Mesendoderm (in vitro differentiated cells): Measurements from ENCODE around the gene IGSF9B.

Experiments
- DNase-seq: peaks from one replicate; pipeline ENCODE4 v3.0.0; 2013
- H2AK5ac ChIP-seq: 2 replicates; pipeline ENCODE4 v1.6.1; 2013; ENCODE audit warnings: low read length, inconsistent platforms
- H2BK120ac ChIP-seq: 2 replicates; pipeline ENCODE4 v1.6.1; 2013; ENCODE audit warnings: low read depth, mild to moderate bottlenecking, low read length, moderate library complexity, mixed read lengths
- H2BK15ac ChIP-seq: replicated peaks from 2 replicates; pipeline ENCODE4 v1.6.1; 2013; ENCODE audit warnings: low read depth, mild to moderate bottlenecking, moderate library complexity
- H2BK5ac ChIP-seq: 2 replicates; pipeline ENCODE4 v1.6.1; 2013; ENCODE audit warnings: low read length, inconsistent platforms
- H3K18ac ChIP-seq: 2 replicates; pipeline ENCODE4 v1.6.1; 2013; ENCODE audit warnings: mild to moderate bottlenecking, low read length, mixed read lengths
- H3K23ac ChIP-seq: one replicate; pipeline ENCODE4 v1.6.1; 2013; ENCODE audit warnings: low read length
- H3K27ac ChIP-seq: 2 replicates; pipeline ENCODE4 v1.5.1; 2013; ENCODE audit warnings: low read depth, mild to moderate bottlenecking, inconsistent platforms, low read length, moderate library complexity
- H3K27me3 ChIP-seq: 2 replicates; pipeline ENCODE4 v1.6.1; 2013; ENCODE audit warnings: low read length, control low read depth, mild to moderate bottlenecking, inconsistent platforms; ENCODE audit not compliant: insufficient read depth, poor library complexity
- H3K36me3 ChIP-seq: 2 replicates; pipeline ENCODE4 v1.6.1; 2013; ENCODE audit warnings: low read length, inconsistent platforms; ENCODE audit not compliant: control insufficient read depth, insufficient read depth
- H3K4ac ChIP-seq: one replicate; pipeline ENCODE4 v1.6.1; 2013; ENCODE audit warnings: low read depth, mild to moderate bottlenecking, low read length, moderate library complexity
- H3K4me1 ChIP-seq: 2 replicates; pipeline ENCODE4 v1.6.1; 2013; ENCODE audit warnings: low read depth, low read length, inconsistent platforms; ENCODE audit not compliant: control insufficient read depth
- H3K4me2 ChIP-seq: 2 replicates; pipeline ENCODE4 v1.6.1; 2013; ENCODE audit warnings: low read length
- H3K4me3 ChIP-seq: 2 replicates; pipeline ENCODE4 v1.5.1; 2013; ENCODE audit warnings: mild to moderate bottlenecking, low read length
- H3K56ac ChIP-seq: one replicate; pipeline ENCODE4 v1.6.1; 2013; ENCODE audit warnings: low read length
- H3K79me1 ChIP-seq: 2 replicates; pipeline ENCODE4 v1.6.1; 2013; ENCODE audit warnings: low read length, inconsistent platforms
- H3K79me2 ChIP-seq: 2 replicates; pipeline ENCODE4 v1.6.1; 2013; ENCODE audit warnings: mild to moderate bottlenecking, low read length; ENCODE audit not compliant: control insufficient read depth, insufficient read depth
- H3K9ac ChIP-seq: 2 replicates; pipeline ENCODE4 v1.6.1; 2013; ENCODE audit warnings: low read length, inconsistent platforms
- H4K5ac ChIP-seq: one replicate; pipeline ENCODE4 v1.6.1; 2013; ENCODE audit warnings: low read length
- H4K8ac ChIP-seq: one replicate; pipeline ENCODE4 v1.6.1; 2013; ENCODE audit warnings: low read depth, mild to moderate bottlenecking, control low read depth, low read length, moderate library complexity
- WGBS: extraction: QIAGEN DNeasy Blood & Tissue Kit; methylation state at CpG from one replicate; pipeline ENCODE4 v1.1.7; 2013; ENCODE audit warnings: low lambda C conversion rate, missing lambda C conversion rate; ENCODE audit not compliant: insufficient coverage; ENCODE audit errors: extremely low coverage; 5-methylcytosine and 5-hydroxymethylcytosine counted together

Gene IGSF9B

DNA sequence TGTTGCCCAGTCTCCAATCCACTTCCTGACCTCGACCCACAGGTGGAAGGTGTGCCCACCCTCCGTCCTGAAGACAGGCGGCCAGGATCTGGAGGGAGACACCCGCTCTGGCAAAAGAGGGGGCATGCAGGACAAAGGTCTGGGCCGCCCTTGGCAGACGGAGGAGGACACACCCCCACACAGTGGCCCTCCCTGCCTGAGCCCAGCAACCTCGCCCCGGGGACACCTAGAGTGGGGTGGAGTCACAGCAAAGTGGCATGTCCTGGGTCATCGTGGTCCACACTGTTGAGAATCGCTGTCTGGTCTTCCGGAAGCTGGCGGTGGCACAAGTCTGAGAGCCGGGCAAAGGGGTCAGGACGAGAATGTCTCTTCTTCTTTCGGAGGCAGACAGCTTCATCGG, 47.9 kb downstream of the IGSF9B start:
- no CpG with 5 or more reads among the region's 16 CpGs for WGBS
- no peak overlapping the region for H2BK5ac ChIP-seq
- H2BK120ac ChIP-seq = no peak overlapping the region
- no peak overlapping the region for H3K4ac ChIP-seq
- H2AK5ac ChIP-seq = no peak overlapping the region
- no peak overlapping the region for H2BK15ac ChIP-seq
- H3K27ac ChIP-seq = no peak overlapping the region
- no peak overlapping the region for H3K23ac ChIP-seq
- H3K36me3 ChIP-seq = no peaks in the 10 kb centered on the region
- no peak overlapping the region for H3K4me3 ChIP-seq
- no peaks in the 10 kb centered on the region for H3K79me2 ChIP-seq
- H3K4me1 ChIP-seq = no peaks in the 10 kb centered on the region
- DNase-seq = no peak
- H4K8ac ChIP-seq = no peak overlapping the region
- H3K27me3 ChIP-seq = no peaks in the 10 kb centered on the region
- H3K56ac ChIP-seq = no peak overlapping the region
- H3K4me2 ChIP-seq = no peak overlapping the region
- no peak overlapping the region for H3K18ac ChIP-seq
- H3K79me1 ChIP-seq = no peaks in the 10 kb centered on the region
- no peak overlapping the region for H4K5ac ChIP-seq
- H3K9ac ChIP-seq = no peak overlapping the region

DNA sequence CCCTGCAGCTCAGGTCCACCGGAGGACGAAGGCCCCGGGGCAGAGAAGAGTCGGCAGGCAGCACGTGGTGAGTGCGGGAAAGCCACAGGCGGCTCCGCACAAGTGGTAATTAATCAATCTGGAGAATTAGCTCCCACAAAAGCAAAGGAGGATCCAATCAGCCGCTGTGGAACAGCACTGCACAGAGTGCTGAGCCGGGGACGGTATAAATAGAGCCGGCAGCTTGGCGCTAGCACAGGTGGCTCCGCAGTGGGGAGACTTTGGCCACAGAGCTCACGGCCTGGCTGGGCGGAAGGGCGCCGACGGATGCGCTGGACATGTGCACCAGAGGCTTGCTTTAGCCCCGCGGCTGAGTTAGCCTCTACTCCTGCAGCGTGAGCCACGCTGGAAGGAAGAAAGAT, 48.9 kb downstream of the IGSF9B start:
- no peak for DNase-seq
- H3K4me3 ChIP-seq = no peak overlapping the region
- H4K8ac ChIP-seq = no peak overlapping the region
- no peak overlapping the region for H4K5ac ChIP-seq
- no peaks in the 10 kb centered on the region for H3K27me3 ChIP-seq
- no peak overlapping the region for H3K4me2 ChIP-seq
- no peak overlapping the region for H3K4ac ChIP-seq
- H3K79me2 ChIP-seq = no peaks in the 10 kb centered on the region
- no CpG with 5 or more reads among the region's 24 CpGs for WGBS
- H2BK5ac ChIP-seq = no peak overlapping the region
- H3K23ac ChIP-seq = no peak overlapping the region
- H3K4me1 ChIP-seq = no peaks in the 10 kb centered on the region
- H3K18ac ChIP-seq = no peak overlapping the region
- no peaks in the 10 kb centered on the region for H3K36me3 ChIP-seq
- no peak overlapping the region for H2BK120ac ChIP-seq
- H2AK5ac ChIP-seq = no peak overlapping the region
- H2BK15ac ChIP-seq = no peak overlapping the region
- H3K56ac ChIP-seq = no peak overlapping the region
- H3K79me1 ChIP-seq = no peaks in the 10 kb centered on the region
- H3K27ac ChIP-seq = no peak overlapping the region
- no peak overlapping the region for H3K9ac ChIP-seq

DNA sequence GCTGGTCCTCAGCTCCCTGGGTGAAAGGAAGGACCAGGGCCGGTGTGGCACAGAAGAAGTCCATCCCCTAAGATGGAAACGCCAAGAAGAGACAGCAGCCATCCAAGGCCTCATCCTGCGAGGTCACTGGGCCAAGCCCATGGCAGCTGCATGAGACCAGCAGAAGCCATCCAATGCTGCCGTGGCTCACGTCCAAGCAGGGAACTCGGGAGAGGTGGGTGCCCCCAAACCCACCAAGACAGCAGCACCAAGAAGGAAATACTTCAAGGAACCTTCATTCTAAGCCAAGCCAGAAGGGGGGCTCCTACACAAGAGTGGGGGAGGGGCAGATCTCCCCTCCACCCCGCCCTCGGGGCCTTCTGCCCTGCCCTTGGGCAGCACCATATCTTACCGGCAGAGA, 49.6 kb downstream of the IGSF9B start:
- H2BK5ac ChIP-seq = no peak overlapping the region
- no peak overlapping the region for H3K4ac ChIP-seq
- H4K8ac ChIP-seq = no peak overlapping the region
- H2BK15ac ChIP-seq = no peak overlapping the region
- no peak overlapping the region for H3K4me2 ChIP-seq
- no peaks in the 10 kb centered on the region for H3K36me3 ChIP-seq
- no peak overlapping the region for H3K56ac ChIP-seq
- no peak overlapping the region for H3K23ac ChIP-seq
- no peak overlapping the region for H4K5ac ChIP-seq
- H2BK120ac ChIP-seq = no peak overlapping the region
- H2AK5ac ChIP-seq = no peak overlapping the region
- DNase-seq = no peak
- no peak overlapping the region for H3K18ac ChIP-seq
- no peaks in the 10 kb centered on the region for H3K4me1 ChIP-seq
- WGBS = no CpG with 5 or more reads among the region's 9 CpGs
- H3K79me1 ChIP-seq = no peaks in the 10 kb centered on the region
- H3K27ac ChIP-seq = no peak overlapping the region
- no peak overlapping the region for H3K4me3 ChIP-seq
- no peak overlapping the region for H3K9ac ChIP-seq
- H3K79me2 ChIP-seq = no peaks in the 10 kb centered on the region
- H3K27me3 ChIP-seq = no peaks in the 10 kb centered on the region

DNA sequence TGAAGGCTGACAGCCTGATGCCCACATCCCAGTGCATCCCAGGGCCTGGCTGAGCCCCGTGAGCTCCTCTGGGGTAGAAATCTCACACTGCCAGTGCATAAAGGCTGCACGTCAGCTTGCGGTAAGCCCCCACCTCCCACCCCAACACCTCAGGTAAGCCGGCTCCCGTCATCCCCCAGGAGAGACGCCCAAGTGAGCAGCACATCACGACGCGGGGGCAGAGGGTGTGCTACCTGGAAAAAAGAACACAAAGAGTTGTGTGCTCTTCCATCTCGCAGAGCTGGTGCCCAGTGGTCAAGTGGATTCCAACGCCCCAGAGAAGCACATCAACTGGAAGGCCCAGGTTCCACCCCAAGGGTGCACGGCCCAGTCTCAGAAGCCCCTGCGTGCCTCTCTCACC, 50.0 kb downstream of the IGSF9B start:
- Histone ChIP-seq H3K27me3 (no peaks in the 10 kb centered on the region), H3K79me2 (no peaks in the 10 kb centered on the region), H3K79me1 (peaks cover 3% of the 10 kb centered on the region), H3K4ac (no peak overlapping the region), H3K4me3 (no peak overlapping the region), H3K56ac (no peak overlapping the region), H2BK15ac (no peak overlapping the region), H3K9ac (no peak overlapping the region), H3K23ac (no peak overlapping the region), H3K4me1 (no peaks in the 10 kb centered on the region), H3K18ac (no peak overlapping the region), H4K8ac (no peak overlapping the region), H4K5ac (no peak overlapping the region), H3K36me3 (no peaks in the 10 kb centered on the region), H2BK5ac (no peak overlapping the region), H3K4me2 (no peak overlapping the region), H3K27ac (no peak overlapping the region), H2BK120ac (no peak overlapping the region), H2AK5ac (no peak overlapping the region)
- DNase-seq = no peak
- no CpG with 5 or more reads among the region's 13 CpGs for WGBS

DNA sequence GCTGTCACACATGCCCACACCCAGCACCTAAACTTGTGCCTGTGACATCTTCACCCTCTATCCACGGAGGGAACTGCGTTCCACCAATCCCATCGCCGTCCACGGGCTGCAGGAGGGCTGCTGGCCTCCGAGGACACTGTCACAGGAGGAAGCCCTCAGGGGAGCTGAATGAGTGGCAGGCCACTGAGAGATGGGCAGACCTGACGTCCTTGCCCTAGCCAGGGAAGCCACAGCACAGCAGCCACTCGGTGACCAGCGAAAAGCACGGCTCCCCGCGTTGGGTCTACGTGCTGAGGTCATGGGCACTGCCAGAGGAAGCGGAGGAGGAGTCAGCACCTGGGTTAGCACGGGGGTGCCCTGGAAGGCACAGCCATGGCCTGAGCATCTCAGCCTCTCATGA, 50.5 kb downstream of the IGSF9B start:
- H2AK5ac ChIP-seq = no peak overlapping the region
- H4K8ac ChIP-seq = no peak overlapping the region
- no peak overlapping the region for H3K23ac ChIP-seq
- H3K4me2 ChIP-seq = no peak overlapping the region
- no CpG with 5 or more reads among the region's 15 CpGs for WGBS
- no peak overlapping the region for H2BK5ac ChIP-seq
- no peaks in the 10 kb centered on the region for H3K4me1 ChIP-seq
- H3K27ac ChIP-seq = no peak overlapping the region
- H3K4ac ChIP-seq = no peak overlapping the region
- no peak overlapping the region for H3K4me3 ChIP-seq
- H3K79me2 ChIP-seq = no peaks in the 10 kb centered on the region
- H3K36me3 ChIP-seq = no peaks in the 10 kb centered on the region
- H2BK120ac ChIP-seq = no peak overlapping the region
- H3K56ac ChIP-seq = no peak overlapping the region
- peaks cover 3% of the 10 kb centered on the region for H3K79me1 ChIP-seq
- no peak overlapping the region for H2BK15ac ChIP-seq
- H4K5ac ChIP-seq = no peak overlapping the region
- no peak overlapping the region for H3K18ac ChIP-seq
- H3K27me3 ChIP-seq = no peaks in the 10 kb centered on the region
- H3K9ac ChIP-seq = no peak overlapping the region
- DNase-seq = no peak

DNA sequence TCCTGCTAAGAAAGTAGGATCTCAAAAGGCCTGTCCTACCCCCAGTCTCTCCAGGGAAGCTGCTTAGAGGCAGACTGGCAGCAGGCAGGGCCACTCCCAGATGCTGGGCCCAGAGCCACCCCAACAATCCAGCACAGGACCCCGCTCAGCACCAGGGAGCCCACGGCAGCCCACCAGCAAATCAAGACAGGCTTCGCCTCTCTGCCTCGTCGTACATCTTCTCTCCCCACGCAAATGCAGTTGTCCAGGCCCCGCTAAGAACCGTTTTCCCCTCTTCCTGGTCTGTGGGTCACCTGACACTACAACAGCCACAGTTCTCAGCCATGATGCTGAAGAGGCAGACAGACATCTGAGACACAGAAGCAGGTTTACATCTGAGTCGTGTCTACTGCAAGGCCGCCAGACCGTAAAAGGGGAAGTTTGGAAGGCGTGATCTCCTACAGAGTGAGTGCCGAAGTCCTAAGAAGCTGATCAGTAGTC, 51.1 kb downstream of the IGSF9B start:
- Histone ChIP-seq H3K4me2 (no peak overlapping the region), H3K9ac (no peak overlapping the region), H3K23ac (no peak overlapping the region), H4K8ac (no peak overlapping the region), H2BK5ac (no peak overlapping the region), H3K27ac (no peak overlapping the region), H3K4ac (no peak overlapping the region), H2BK120ac (no peak overlapping the region), H2AK5ac (no peak overlapping the region), H3K4me1 (no peaks in the 10 kb centered on the region), H3K4me3 (no peak overlapping the region), H2BK15ac (no peak overlapping the region), H3K36me3 (no peaks in the 10 kb centered on the region), H3K79me1 (peaks cover 3% of the 10 kb centered on the region), H3K79me2 (no peaks in the 10 kb centered on the region), H3K27me3 (no peaks in the 10 kb centered on the region), H4K5ac (no peak overlapping the region), H3K56ac (no peak overlapping the region), H3K18ac (no peak overlapping the region)
- no peak for DNase-seq
- WGBS = no CpG with 5 or more reads among the region's 13 CpGs
